Measurements from ENCODE around the gene RNF144A. TPM values are rescaled to one million over a fixed set of nuclear protein-coding genes. Genes with fewer than 3 reads are reported as not detected.

RNF144A gene
- total and polyA plus RNA-seq, 10 of the 15 experiments (the other 5 are each of a cell fraction or from before 2014, with no cell fraction given): 0.02 to 12.1 (median 0.48) TPM; not detected in 1

GRCh38 chr2:6905668-6906067, 11.5 kb upstream of the RNF144A start:
- Histone ChIP-seq H3K4me1 (ENCODE audit: control insufficient read depth, insufficient read depth, low read length) (peaks cover 21% of the 10 kb centered on the region), H3K9ac (ENCODE audit: control insufficient read depth, insufficient read depth, low read length) (no peak overlapping the region), H3K79me2 (ENCODE audit: control insufficient read depth, insufficient read depth, low read length) (no peaks in the 10 kb centered on the region), H3K4me3 (no peak overlapping the region), H3K27me3 (replicated peaks in 1 of 2; ENCODE audit: control insufficient read depth in 2 of 2, insufficient read depth in 2 of 2, low read length in 1 of 2) (no peaks in the 10 kb centered on the region), H2AFZ (ENCODE audit: control insufficient read depth, low read depth, low read length) (no peak overlapping the region), H3K36me3 (ENCODE audit: control insufficient read depth in 2 of 2, insufficient read depth in 2 of 2, low read length in 1 of 2) (no peaks in the 10 kb centered on the region), H3K4me2 (ENCODE audit: control insufficient read depth, insufficient read depth) (no peak overlapping the region), H3K9me3 (replicated peaks; ENCODE audit: control insufficient read depth, insufficient read depth, low read length) (peaks cover 2% of the 10 kb centered on the region; the same call in 2 of the 3 replicates), H4K20me1 (ENCODE audit: control insufficient read depth, insufficient read depth) (no peaks in the 10 kb centered on the region), H3K27ac (ENCODE audit: control insufficient read depth, insufficient read depth) (no peak overlapping the region)
- WGBS (ENCODE audit: insufficient coverage, insufficient replicate concordance, low lambda C conversion rate, missing lambda C conversion rate): 100% methylated on average over 1 of the region's 1 CpG
- ChIA-PET RAD21 (ENCODE audit: unreplicated experiment) (interaction anchor here (0.7 to 1.7 kb wide), 5 partner anchors 9 to 109 kb away, joined by 3 to 10 read pairs (median 3); partner anchors contain the start of gene RSAD2), SMC1A (ENCODE audit: uncharacterized antibody, unreplicated experiment) (interaction anchor here (0.7 to 5.8 kb wide), 10 partner anchors 10 to 623 kb away, joined by 3 to 53 read pairs (median 3); no protein-coding TSS in a partner anchor), CTCF (interaction anchor here (0.6 to 6.3 kb wide), 5 partner anchors 9 to 139 kb away, joined by 4 to 37 read pairs (median 29); partner anchors contain the start of gene RNF144A), POLR2A (interaction anchor here (0.7 kb wide), 1 partner anchor 38 kb away, joined by 5 read pairs; no protein-coding TSS in a partner anchor)
- DNase-seq (ENCODE audit: low read depth, low spot score): no peak
- no peak for TF ChIP-seq MEF2A (IDR thresholded peaks at IDR 0.05; ENCODE audit: insufficient read depth, low read depth, low read length)
- no peak for TF ChIP-seq KAT2A (conservative IDR thresholded peaks at IDR 0.05; ENCODE audit: control insufficient read depth, low read depth, low read length)
- TF ChIP-seq PAX5 (IDR thresholded peaks at IDR 0.05; ENCODE audit: borderline replicate concordance, low read depth, low read length): no peak
- no TSS peak for BruUV-seq (replicated peaks)
- ATAC-seq: no peak
- no peak for FAIRE-seq
- intact Hi-C loops (cut with micrococcal nuclease; ENCODE audit: unreplicated experiment) (no loop called here), in situ Hi-C loops (cut with MboI) (no loop called here)

DNA sequence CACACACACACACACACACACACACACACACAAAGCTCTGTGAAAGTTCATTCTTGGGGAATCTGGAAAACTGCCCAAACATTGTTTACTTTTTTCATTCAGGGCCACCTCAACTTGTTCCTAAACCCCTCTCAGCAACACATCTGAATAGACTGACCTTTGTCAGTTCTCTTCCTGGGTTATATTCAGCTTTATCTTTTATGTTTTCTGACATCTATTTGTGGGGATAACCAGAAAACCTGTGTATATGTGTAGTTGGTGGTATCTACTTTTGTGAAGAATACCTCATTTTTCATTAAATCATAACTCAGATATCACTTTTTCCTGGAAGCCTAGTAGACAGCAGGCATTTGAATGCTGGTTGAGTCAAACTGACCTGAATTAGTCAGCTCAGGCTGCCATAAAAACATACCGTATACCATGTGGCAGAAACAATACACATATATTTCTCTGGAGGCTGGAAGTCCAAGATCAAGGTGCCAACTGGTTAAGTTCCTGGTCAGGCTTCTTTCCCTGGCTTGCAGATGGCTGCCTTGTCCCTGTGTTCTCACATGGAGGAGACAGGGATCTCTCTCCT, 11.0 kb upstream of the RNF144A start:
- FAIRE-seq (no peak), ATAC-seq (no peak), DNase-seq (ENCODE audit: low read depth, low spot score) (no peak)
- no peak overlapping the region for H3K9ac ChIP-seq (ENCODE audit: control insufficient read depth, insufficient read depth, low read length)
- ChIA-PET POLR2A (interaction anchor here (0.7 kb wide), 1 partner anchor 38 kb away, joined by 5 read pairs; no protein-coding TSS in a partner anchor), SMC1A (ENCODE audit: uncharacterized antibody, unreplicated experiment) (interaction anchor here (0.7 to 5.8 kb wide), 10 partner anchors 10 to 622 kb away, joined by 3 to 53 read pairs (median 3); no protein-coding TSS in a partner anchor), RAD21 (ENCODE audit: unreplicated experiment) (interaction anchor here (0.7 to 1.7 kb wide), 5 partner anchors 9 to 108 kb away, joined by 3 to 10 read pairs (median 3); partner anchors contain the start of gene RSAD2), CTCF (interaction anchor here (0.6 to 6.3 kb wide), 5 partner anchors 9 to 138 kb away, joined by 4 to 37 read pairs (median 29); partner anchors contain the start of gene RNF144A)
- H2AFZ ChIP-seq (ENCODE audit: control insufficient read depth, low read depth, low read length): no peak overlapping the region
- intact Hi-C loops (cut with micrococcal nuclease; ENCODE audit: unreplicated experiment) (no loop called here), in situ Hi-C loops (cut with MboI) (no loop called here)
- H3K27ac ChIP-seq (ENCODE audit: control insufficient read depth, insufficient read depth): no peak overlapping the region
- no peaks in the 10 kb centered on the region for H3K79me2 ChIP-seq (ENCODE audit: control insufficient read depth, insufficient read depth, low read length)
- H3K9me3 ChIP-seq (replicated peaks; ENCODE audit: control insufficient read depth, insufficient read depth, low read length): peaks cover 2% of the 10 kb centered on the region; the same call in 2 of the 3 replicates
- no peak overlapping the region for H3K4me3 ChIP-seq
- no peaks in the 10 kb centered on the region for H4K20me1 ChIP-seq (ENCODE audit: control insufficient read depth, insufficient read depth)
- no peaks in the 10 kb centered on the region for H3K27me3 ChIP-seq (replicated peaks in 1 of 2; ENCODE audit: control insufficient read depth in 2 of 2, insufficient read depth in 2 of 2, low read length in 1 of 2)
- WGBS (ENCODE audit: insufficient coverage, insufficient replicate concordance, low lambda C conversion rate, missing lambda C conversion rate): 37% methylated on average over 1 of the region's 1 CpG
- H3K4me1 ChIP-seq (ENCODE audit: control insufficient read depth, insufficient read depth, low read length): peaks cover 25% of the 10 kb centered on the region
- no peak overlapping the region for H3K4me2 ChIP-seq (ENCODE audit: control insufficient read depth, insufficient read depth)
- no TSS peak for BruUV-seq (replicated peaks)
- H3K36me3 ChIP-seq (ENCODE audit: control insufficient read depth in 2 of 2, insufficient read depth in 2 of 2, low read length in 1 of 2): no peaks in the 10 kb centered on the region
- TF ChIP-seq DPF2 (IDR thresholded peaks at IDR 0.05) (no peak), MTA3 (IDR thresholded peaks at IDR 0.05; ENCODE audit: borderline replicate concordance, low read length) (no peak), NR2C1 (IDR thresholded peaks at IDR 0.05) (no peak), ETV6 (conservative IDR thresholded peaks at IDR 0.05 in 1 of 2, IDR thresholded peaks at IDR 0.05 in 1 of 2; ENCODE audit: borderline replicate concordance in 1 of 2, low read depth in 1 of 2) (no peak), PAX8 (IDR thresholded peaks at IDR 0.05) (no peak), REST (IDR thresholded peaks at IDR 0.05; ENCODE audit: low read depth, low read length) (no peak), ZBTB33 (IDR thresholded peaks at IDR 0.05) (no peak)
